Liver (tissue), 3 donors: Measurements from ENCODE around the gene SHMT2.

ENCODE experiments used
- ATF3 ChIP-seq: IDR thresholded peaks from 2 replicates; pipeline ENCODE4 v1.6.1; 2016; ENCODE audit warnings: antibody characterized with exemption
- CTCF ChIP-seq: fragments of 150-350 bp; IDR thresholded peaks from 2 replicates; pipeline ENCODE4 v1.5.1; 2017; ENCODE audit warnings: improper control_type of control experiment, low read depth, low read length; ENCODE audit not compliant: missing input control
- EGR1 ChIP-seq, 2 donors: IDR thresholded peaks; 2 replicates each; pipeline ENCODE4 v1.6.1; 2016 to 2018; ENCODE audit warnings: antibody characterized with exemption in 2 of 2, low read depth in 2 of 2
- JUND ChIP-seq, 2 donors: IDR thresholded peaks; 2 replicates each; pipeline ENCODE4 v1.6.1; 2016; ENCODE audit warnings: antibody characterized with exemption in 2 of 2
- MAX ChIP-seq: IDR thresholded peaks from 2 replicates; pipeline ENCODE4 v1.6.1; 2016; ENCODE audit warnings: antibody characterized with exemption
- RAD21 ChIP-seq, 2 donors: IDR thresholded peaks; 2 replicates each; pipeline ENCODE4 v1.6.1; 2016; ENCODE audit warnings: antibody characterized with exemption in 2 of 2, mild to moderate bottlenecking in 2 of 2
- REST ChIP-seq: IDR thresholded peaks from 2 replicates; pipeline ENCODE4 v1.6.1; 2016; ENCODE audit warnings: antibody characterized with exemption, mild to moderate bottlenecking
- RXRA ChIP-seq, 2 donors: IDR thresholded peaks; 2 replicates each; pipeline ENCODE4 v1.6.1; 2017 to 2018; ENCODE audit warnings: antibody characterized with exemption in 2 of 2, mild to moderate bottlenecking in 1 of 2
- SP1 ChIP-seq: IDR thresholded peaks from 2 replicates; pipeline ENCODE4 v1.6.1; 2018; ENCODE audit warnings: antibody characterized with exemption, mild to moderate bottlenecking
- TAF1 ChIP-seq: conservative IDR thresholded peaks from 2 replicates; pipeline ENCODE4 v1.6.1; 2016; ENCODE audit warnings: antibody characterized with exemption, mild to moderate bottlenecking
- YY1 ChIP-seq: IDR thresholded peaks from 2 replicates; pipeline ENCODE4 v1.6.1; 2016; ENCODE audit warnings: antibody characterized with exemption, mild to moderate bottlenecking
- ZBTB33 ChIP-seq: IDR thresholded peaks from 2 replicates; pipeline ENCODE4 v1.6.1; 2016; ENCODE audit warnings: antibody characterized with exemption
- donor health status: healthy.
- donor health status: healthy.

GRCh38 chr12:57216014-57216911, 13.2 kb upstream of the SHMT2 start, which contains the start of gene NXPH4:
- TF ChIP-seq CTCF (no peak), TAF1 (no peak), REST (no peak), MAX (no peak), JUND (IDR thresholded peaks at IDR 0.05) (no peak), RAD21 (IDR thresholded peaks at IDR 0.05) (no peak), RXRA (IDR thresholded peaks at IDR 0.05) (no peak), EGR1 (IDR thresholded peaks at IDR 0.05; ENCODE audit: low read depth in 2 of 2) (no peak), YY1 (no peak), ZBTB33 (no peak), ATF3 (no peak), SP1 (no peak)
